GM18909 (cell line): ENCODE measurements around the gene MLXIP.

ENCODE experiments used
- ATAC-seq: cut with Tn5 transposase; IDR thresholded peaks from one replicate; pipeline ENCODE4 v1.9.1; 2021; ENCODE audit warnings: mild to moderate bottlenecking; ENCODE audit not compliant: unreplicated experiment, poor library complexity

Gene MLXIP

DNA sequence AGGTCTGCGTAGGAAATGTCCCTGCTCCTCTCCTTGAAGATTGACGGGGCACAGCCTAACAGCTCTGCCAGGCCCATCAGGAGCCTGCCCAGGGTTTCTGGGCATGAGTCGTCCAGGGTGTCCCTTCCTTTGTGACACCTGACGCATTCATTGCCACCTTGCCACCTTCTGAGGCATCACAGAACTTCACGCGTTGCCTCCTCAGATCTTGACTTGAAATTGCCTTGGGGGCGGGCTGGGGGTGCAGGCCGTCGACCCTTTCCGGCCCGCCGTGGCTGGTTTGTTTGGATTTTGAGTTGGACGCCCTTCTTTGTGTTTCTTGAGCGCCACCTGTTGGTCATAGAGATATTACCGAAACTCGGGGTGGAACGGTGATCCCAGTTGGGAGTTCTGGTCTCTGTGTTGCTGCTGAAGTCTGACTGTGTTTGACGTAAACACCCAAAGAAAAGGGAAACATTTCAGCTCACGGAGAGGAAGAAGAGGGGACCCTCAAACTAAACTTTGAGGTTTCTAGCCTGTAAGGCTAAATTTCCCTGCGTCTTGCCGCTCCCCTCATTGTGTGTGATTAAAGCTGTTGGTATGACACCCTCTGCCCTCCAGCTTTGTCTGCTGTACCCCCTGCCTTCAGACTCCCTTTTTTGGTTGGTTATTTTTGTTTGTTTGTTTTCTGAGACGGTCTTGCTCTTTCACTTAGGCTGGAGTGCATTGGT, 44.6 kb downstream of the MLXIP start:
- ATAC-seq, result no peak

DNA sequence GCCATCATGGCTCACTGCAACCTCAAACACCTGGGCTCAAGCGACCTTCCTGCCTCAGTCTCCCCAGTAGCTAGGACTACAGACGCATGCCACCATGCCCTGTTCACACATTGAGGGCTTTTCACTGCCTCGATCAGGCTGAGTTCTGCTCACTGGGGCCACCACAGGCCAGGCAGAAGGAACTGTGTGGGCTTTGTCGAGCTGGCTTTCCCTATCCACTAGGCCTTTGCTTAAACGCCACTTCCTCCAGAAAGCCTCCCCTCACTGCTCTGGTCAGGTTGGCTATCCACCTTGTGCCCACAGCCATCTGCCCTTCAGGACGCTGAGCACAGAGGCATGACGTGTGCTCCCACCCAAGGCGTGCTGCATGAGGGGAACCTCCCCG, 45.2 kb downstream of the MLXIP start:
- no peak for ATAC-seq

DNA sequence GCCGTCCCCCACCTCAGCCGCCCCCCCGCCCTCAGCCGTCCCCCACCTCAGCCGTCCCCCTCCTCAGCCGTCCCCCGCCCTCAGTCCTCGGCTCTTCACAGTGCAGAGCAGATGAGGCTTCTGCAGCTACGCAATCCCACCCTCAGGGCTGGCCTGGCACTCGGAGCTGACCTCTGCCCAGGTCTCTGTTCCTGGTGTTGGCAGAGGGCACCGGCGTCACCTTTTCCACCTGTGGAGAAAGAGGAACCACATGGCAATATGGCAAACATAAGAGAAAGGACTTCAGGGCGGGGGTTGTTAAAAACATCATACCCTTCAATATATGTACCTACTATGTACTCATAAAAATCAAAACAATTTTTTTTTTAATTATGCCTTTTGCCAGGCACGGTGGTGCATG, 45.8 kb downstream of the MLXIP start:
- no peak for ATAC-seq

DNA sequence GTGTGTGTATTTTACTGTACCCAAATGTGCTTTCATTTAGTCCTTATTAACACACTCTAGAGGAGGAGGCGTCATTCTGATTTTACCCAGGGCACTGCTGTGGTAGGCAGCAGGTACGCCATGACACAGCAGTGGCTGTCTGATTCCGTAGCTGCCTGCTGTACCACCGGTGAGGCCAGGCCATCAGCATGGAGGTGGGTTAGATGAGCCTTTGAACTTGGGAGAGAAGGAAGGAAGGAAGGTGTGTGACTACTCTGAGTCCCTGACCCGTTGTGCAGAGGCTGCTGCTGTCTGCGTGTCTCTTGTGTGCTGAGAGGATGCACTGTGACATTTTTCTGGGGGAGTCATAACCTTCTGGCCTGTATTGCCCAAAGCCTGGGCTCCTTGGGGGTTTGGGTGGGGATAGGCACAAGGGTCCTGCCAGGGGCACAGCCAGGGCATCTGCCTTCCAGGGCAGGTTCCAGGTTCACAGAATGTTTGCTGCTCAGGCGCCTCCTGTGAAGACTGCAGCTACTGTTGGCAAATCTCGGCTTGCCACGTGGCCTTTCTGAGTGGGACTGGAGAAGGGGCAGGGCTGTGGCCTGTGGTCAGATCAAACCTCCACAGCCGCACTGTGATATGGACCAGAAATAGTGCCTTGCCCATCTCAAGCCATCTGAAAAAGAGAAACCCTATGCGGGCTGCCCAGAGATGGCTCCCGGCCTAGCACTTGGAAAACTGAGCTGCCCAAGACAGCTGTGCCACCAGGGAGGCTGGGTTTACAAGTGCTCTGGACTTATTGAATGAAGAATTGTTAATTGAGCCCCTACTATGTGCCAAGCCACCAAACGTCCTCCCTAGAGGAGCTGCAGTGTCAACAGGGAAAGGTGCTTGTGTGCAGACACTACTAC, 47.1 kb downstream of the MLXIP start:
- no peak for ATAC-seq

DNA sequence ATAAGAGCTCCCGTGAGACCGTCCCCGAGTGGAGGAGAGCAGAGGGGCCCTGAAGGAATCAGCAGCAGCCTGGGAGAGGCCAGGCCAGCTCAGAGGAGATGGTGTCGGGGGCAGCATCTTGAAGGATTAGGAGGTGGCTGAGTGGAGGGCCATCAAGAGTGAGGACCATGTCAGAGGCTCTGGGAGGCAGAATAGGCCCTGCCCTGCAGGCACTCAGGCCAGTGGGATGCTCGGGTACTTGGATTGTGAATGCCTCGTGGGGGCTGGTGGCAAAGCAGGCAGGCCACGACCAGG, 47.7 kb downstream of the MLXIP start:
- ATAC-seq, result no peak

DNA sequence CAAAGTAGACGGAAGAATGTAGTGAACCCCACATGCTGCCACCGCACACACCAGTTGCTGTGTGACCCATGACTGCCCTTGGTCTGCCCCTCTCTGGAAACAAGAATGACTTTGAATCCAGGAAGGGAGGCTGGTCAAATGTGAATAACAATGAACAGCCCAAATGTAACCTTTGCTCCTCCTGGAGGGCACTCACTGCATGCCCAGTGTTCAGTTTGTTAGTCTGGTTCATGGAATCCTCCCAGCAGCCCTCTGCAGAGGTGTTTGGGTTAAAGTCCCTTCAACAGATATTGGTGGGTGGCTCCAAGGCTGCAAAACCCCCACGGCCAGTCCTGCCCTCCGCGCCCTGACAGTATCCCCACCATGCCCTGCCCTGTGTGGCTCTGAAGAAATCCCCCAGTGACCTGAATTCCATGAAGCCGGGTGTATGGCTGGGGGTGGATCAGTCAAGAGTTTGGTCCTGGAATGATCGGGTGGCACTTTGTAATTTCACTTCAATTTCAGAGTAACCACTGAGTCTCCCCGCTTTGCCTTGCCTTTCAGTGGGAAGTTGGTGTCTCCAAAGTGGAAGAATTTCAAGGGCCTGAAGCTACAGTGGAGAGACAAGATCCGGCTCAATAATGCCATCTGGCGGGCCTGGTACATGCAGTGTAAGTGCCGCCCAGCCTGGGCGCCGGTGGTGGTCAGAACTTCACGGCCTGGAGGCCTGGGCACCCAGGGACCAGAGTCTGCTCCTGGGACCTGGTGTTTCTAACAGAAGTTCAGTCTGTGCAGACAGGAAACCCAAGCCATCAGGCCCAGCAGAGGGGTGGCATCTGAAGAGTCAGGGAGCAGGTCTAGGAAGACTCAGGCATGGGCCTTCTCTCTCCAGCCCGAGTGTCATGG, 48.4 kb downstream of the MLXIP start:
- ATAC-seq, result no peak

DNA sequence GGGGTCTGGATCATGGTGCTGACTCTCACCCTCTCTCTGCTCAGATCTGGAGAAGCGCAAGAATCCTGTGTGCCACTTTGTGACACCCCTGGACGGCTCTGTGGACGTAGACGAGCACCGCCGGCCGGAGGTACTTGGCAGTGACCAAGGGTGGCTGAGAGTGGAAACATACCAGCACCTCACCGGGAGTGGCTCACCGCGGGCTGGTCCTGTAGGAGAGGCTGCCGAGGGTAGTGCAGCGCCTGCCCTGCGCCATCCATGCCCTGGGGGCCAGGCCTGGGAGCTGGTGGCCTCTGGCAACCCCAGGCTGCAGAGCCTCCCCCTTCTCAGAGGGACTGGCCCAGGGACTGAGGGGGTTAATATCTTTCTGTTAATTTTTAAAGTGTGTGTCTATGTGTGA, 49.3 kb downstream of the MLXIP start:
- ATAC-seq, result no peak

DNA sequence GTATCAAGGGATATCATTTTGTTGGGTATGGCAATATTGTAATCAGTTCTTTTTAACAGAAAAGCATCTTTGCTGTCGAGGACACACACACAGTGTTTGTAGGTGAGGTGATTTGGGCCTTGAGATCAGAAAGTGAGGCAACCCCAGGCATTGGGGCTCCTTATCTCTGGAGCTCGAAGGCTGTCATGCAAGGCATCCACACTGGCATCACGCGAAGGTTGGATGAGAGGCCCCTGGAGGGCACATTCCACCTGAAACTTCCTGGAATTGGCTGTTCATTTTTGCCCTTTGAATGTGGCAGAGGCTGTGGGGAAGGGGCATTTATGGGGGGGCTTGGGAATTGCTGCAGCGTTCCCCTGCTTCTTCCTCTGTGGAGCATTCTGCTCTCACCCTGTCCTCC, 49.9 kb downstream of the MLXIP start:
- no peak for ATAC-seq

DNA sequence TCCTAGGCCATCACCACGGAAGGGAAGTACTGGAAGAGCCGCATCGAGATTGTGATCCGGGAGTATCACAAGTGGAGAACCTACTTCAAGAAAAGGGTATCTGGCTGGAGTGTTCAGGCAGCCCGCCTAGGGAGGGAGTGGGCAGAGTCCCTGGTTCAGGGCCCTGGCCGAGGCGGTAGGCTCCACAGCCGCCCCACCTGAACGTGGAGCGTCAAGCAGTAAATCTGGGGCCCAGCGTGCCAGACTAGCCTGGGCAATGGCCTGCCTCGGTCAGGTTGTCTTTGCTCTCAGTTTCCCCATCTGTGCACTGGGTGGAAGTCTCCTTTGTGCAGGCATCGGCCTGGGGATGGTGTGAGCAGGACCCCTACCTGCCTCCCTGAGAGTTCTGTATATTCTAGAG, 50.6 kb downstream of the MLXIP start:
- ATAC-seq, result no peak

DNA sequence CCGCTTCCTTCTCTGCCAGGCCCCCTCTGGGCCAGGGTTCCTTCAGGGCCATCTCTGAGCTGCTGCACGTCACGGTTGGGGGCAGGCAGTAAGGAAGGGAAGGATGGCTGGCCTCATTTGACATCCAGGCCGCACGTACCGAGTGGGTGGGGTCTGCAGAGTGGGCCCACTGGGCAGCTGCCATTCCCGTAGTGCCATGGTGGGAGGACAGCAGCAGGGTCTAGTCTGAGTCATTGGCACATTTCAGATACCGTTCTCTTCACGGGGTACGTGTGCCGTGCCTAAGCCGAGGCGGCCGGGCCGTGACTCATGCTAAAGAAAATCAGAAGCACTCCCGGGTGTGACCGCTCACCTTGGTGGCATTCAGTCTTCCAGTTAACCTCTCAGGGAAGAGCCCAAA, 51.6 kb downstream of the MLXIP start:
- no peak for ATAC-seq

DNA sequence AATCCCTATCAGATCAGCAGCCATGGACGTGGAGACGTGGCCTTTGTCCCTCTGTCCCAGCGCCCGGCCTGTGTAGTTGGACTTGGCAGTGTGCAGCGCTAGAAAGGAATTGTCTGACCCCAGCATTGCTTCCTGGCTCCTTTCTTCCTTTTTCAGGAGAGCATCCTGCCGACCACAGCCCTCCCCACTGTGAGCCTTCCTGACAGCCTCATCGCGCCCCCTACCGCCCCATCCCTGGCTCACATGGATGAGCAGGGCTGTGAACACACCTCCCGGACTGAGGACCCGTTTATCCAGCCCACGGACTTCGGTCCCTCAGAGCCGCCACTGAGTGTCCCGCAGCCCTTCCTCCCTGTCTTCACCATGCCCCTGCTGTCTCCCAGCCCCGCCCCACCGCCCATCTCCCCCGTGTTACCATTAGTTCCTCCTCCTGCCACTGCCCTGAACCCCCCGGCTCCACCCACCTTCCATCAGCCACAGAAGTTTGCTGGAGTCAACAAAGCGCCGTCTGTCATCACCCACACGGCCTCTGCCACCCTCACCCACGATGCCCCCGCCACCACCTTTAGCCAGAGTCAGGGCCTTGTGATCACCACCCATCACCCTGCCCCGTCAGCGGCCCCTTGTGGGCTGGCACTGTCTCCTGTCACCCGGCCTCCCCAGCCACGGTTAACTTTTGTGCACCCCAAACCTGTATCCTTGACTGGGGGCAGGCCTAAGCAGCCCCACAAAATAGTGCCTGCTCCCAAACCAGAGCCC, 54.8 kb downstream of the MLXIP start:
- ATAC-seq, result no peak

DNA sequence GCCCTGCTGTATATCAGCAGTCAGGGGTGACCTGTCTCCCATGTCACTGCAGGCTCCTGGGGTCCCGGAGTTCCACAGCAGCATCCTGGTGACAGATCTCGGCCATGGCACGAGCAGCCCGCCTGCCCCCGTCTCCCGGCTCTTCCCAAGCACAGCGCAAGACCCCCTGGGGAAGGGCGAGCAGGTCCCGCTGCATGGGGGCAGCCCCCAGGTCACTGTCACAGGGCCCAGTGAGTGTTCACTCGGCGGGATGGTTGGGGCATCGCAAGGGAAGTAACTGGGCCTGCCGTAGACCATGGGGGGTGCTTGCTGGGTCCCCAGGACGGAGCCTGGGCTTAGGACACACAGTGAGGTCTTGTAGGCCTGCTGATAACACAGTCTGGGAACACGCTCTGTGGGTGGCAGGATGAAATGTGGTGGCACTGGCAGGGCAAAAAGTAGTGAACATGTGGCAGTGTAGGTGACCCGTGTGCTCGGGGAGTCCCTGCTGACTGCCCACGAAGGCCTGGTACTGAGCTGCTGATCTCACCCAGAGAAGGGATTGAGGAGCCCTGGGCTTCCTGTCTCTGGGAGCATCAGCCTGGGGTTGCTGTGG, 57.0 kb downstream of the MLXIP start:
- ATAC-seq, result no peak

DNA sequence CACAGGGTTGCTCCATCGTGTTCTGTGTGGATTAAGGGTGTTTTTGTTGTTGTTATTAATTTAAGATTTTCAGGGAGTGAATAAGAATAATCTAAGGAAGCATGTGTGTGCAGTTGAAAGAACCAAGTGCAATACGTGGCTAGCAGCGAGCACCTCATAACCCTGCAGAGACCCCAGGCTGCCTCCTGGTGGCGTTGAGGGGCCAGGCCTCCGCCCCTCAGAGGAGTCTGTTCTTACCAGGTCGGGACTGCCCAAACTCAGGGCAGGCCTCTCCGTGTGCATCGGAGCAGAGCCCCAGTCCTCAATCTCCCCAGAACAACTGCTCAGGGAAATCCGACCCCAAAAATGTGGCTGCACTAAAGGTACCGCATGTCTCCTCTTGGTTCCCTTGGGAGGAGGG, 58.7 kb downstream of the MLXIP start:
- no peak for ATAC-seq

DNA sequence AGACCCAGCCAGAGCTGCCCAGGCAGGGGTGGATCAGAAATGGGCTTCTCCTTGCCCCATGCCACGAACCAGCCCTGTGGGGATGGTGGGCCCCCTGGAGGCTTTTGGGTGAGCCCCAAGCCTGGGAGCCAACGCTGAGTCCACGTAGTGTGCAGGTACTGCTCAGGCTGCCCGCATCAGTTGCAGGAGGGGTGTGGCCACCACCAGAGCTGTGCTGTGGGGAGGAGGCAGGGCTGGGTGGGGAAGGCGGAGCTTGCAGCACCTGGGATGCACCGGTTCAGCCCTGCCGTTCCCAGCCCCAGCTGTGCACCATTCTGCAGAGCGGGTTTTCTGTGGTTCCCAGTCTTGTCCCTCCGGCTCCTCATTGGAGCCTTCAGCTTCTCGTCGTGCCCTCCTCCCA, 59.1 kb downstream of the MLXIP start:
- no peak for ATAC-seq

DNA sequence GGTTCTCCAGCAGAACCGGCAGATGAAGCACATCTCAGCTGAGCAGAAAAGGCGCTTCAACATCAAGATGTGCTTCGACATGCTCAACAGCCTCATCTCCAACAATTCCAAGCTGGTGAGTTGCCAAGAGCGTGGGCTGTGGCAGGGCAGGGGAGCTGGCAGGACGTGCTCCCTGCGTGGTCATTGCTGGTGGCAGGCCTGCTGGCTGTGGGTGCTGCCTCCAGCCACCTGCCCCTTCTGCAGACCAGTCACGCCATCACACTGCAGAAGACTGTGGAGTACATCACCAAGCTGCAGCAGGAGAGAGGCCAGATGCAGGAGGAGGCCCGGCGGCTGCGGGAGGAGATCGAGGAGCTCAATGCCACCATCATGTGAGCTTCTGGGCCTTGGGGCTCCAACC, 59.6 kb downstream of the MLXIP start:
- ATAC-seq, result no peak

DNA sequence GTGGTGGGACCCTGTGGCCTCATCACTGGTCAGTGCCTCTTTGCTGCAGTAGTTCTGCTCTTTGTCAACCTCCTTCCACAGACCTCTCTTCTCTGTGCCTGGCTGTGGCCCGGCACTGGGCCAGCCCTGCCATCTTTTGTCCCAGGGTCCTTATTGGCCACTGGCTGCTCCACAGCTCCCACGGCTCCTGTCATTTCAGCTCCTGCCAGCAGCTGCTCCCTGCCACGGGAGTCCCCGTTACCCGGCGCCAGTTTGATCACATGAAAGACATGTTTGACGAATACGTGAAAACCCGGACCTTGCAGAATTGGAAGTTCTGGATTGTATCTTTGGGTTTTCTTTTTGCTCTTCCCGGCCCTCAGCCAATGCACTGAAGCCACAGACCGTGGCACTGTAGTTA, 60.1 kb downstream of the MLXIP start:
- ATAC-seq, result no peak

DNA sequence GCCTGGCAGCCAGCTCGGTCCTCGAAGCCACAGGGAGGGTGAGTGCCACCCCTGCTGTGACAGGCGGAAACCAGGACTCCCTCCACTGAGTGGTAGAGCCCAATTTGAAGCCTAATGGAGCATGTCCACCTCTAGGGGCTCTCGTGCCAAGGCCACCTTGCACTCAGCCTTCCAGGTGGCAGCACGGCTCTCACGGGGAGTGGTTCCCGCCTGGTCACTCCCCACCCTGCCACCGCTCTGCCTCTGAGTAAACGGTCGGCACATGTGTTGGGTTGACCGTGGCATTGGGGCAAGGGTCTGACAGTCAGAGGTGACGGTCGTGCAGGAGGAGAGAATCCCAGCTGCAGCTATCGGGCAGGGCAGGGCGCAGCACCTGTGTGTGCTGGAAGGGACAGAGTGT, 60.7 kb downstream of the MLXIP start:
- ATAC-seq, result no peak

DNA sequence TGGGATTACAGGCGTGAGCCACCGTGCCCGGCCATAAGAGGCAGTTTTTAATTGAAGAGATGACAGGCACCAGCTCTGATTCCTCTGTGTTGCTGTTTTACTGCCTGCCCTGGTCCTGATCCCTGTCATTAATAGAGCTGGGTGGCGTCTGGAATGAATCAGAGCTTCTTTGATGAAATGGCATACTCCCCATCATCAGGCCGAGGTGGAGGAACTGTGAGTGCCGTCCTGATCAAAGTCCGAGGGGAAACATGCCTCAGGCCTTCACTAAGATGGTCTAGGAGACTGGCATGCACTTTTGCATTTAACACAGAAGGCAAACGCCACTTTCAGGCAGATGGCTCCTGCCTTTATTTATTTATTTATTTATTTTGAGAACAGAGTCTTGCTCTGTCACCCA, 61.4 kb downstream of the MLXIP start:
- ATAC-seq, result no peak

DNA sequence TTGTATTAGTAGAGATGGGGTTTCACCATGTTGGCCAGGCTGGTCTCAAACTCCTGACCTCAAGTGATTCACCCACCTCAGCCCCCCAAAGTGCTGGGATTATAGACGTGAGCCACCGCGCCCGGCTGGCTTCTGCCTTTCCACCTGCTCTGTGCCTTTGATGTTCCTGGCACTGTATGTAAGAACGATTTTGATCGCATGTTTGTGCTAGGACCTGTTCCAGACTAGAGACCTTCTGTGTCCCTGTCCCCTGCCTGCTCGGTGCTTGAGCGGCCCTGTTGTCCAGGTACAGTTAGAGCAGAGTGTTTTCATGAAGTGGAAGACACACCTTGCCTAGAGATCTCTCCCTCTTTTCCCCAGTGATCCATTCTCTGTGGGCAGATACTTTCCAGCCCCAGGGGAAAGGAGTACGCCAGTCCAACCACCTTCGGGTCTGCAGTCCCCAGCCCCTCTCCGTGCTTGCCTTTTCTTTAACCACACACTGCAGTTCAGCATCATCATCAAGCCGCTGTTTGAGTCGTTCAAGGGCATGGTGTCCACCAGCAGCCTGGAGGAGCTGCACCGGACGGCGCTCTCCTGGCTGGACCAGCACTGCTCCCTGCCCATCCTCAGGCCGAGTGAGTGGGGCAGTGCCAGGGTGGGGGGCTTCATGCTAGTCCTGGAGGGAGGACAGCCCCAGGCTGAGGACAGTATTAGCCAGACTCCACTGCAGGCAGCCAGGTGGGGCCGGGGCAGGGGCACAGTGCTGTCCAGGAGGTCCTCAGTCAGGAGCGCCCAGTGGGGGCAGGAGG, 62.1 kb downstream of the MLXIP start:
- ATAC-seq, result no peak
